Measurements from ENCODE around the gene GSE1.

Gene GSE1

DNA sequence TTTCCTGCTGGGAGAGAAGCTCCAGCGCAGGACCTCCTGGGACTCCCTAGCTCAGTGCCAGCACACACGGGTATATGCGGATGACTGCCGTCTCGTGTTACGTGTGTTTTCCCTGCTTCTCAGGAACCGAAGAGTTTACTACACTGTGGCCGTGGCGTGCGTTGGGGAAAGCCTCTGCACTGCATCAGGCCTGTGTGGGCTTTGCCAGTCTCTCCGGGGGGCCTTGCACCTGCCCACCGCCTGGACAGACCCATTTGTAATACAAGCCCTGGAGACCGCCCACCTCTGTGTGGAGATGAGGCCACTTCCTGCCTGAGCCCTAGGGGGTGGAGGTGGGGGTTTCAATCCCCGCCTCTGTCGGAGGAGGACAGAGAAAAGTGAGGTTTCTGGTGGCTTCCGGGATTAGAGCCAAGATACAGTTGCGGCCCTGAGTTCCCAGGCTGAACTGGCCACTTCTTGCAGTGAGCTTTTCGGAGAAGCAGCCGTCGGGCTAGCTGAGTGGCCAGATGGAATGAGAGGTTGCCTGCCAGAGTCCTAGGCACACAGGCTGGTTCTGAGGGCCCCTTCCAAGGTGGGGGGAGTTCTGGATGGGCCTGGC, 43.4 kb upstream of the GSE1 start:
- no peaks in the 10 kb centered on the region for H3K9me3 ChIP-seq
- H3K27me3 ChIP-seq = no peaks in the 10 kb centered on the region
- no peak overlapping the region for H3K4me3 ChIP-seq (ENCODE audit: low read depth in 1 of 2, low read length in 1 of 2)
- H3K27ac ChIP-seq = peak overlapping the region; percentile 6
- TF ChIP-seq, protein P1, sequence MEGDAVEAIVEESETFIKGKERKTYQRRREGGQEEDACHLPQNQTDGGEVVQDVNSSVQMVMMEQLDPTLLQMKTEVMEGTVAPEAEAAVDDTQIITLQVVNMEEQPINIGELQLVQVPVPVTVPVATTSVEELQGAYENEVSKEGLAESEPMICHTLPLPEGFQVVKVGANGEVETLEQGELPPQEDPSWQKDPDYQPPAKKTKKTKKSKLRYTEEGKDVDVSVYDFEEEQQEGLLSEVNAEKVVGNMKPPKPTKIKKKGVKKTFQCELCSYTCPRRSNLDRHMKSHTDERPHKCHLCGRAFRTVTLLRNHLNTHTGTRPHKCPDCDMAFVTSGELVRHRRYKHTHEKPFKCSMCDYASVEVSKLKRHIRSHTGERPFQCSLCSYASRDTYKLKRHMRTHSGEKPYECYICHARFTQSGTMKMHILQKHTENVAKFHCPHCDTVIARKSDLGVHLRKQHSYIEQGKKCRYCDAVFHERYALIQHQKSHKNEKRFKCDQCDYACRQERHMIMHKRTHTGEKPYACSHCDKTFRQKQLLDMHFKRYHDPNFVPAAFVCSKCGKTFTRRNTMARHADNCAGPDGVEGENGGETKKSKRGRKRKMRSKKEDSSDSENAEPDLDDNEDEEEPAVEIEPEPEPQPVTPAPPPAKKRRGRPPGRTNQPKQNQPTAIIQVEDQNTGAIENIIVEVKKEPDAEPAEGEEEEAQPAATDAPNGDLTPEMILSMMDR (IDR thresholded peaks at IDR 0.05) = no peak
- peaks cover 39 to 45% of the 10 kb centered on the region in 2 experiments for H3K4me1 ChIP-seq (ENCODE audit: control insufficient read depth in 1 of 2, insufficient read depth in 1 of 2, low read depth in 1 of 2, low read length in 1 of 2)
- H3K36me3 ChIP-seq = no peaks in the 10 kb centered on the region

DNA sequence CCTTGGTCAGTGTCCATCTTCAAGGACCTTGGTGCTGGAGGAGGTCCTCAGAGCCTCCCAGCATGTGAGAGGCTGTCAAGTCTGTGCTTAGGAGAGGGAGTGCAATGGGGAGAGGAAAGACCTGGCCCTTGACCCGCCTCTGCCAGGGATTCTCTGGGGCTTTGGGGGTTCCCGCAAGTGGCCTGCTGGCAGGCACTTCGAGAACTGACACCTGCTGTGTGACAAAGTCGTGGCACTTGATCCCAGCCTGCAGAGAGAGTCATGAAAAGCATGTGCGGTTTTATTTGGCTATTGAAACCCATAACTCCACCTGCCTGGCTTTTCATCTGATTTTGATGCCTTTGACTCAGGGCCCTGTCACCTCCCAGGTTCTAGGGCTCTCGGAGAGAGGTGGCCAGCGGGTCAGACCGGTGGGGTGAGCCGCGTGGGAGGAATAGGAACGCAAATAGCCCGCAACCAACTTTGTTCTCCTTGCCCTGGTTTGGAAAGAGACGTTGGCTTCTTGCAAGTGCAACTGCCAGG, 42.8 kb upstream of the GSE1 start:
- TF ChIP-seq, protein P1 (IDR thresholded peaks at IDR 0.05) = no peak
- Histone ChIP-seq H3K36me3 (no peaks in the 10 kb centered on the region), H3K4me1 (ENCODE audit: control insufficient read depth in 1 of 2, insufficient read depth in 1 of 2, low read depth in 1 of 2, low read length in 1 of 2) (peaks cover 39 to 45% of the 10 kb centered on the region in 2 experiments), H3K9me3 (no peaks in the 10 kb centered on the region), H3K27ac (peak overlapping the region; percentile 6), H3K27me3 (no peaks in the 10 kb centered on the region), H3K4me3 (ENCODE audit: low read depth in 1 of 2, low read length in 1 of 2) (peak overlapping the region in 1 of 2 experiments; percentile 20)

GRCh38 chr16:85570735-85571562, 42.2 kb upstream of the GSE1 start:
- peaks cover 39 to 45% of the 10 kb centered on the region in 2 experiments for H3K4me1 ChIP-seq (ENCODE audit: control insufficient read depth in 1 of 2, insufficient read depth in 1 of 2, low read depth in 1 of 2, low read length in 1 of 2)
- TF ChIP-seq, protein P1 (IDR thresholded peaks at IDR 0.05) = no peak
- H3K27me3 ChIP-seq = no peaks in the 10 kb centered on the region
- H3K9me3 ChIP-seq = no peaks in the 10 kb centered on the region
- H3K4me3 ChIP-seq (ENCODE audit: low read depth in 1 of 2, low read length in 1 of 2) = peak overlapping the region in 1 of 2 experiments; percentile 20
- H3K36me3 ChIP-seq = no peaks in the 10 kb centered on the region
- peak overlapping the region; percentile 26 for H3K27ac ChIP-seq

- Histone ChIP-seq H3K9me3 (no peaks in the 10 kb centered on the region), H3K36me3 (no peaks in the 10 kb centered on the region), H3K4me3 (ENCODE audit: low read depth in 1 of 2, low read length in 1 of 2) (peak overlapping the region in 1 of 2 experiments; percentile 20), H3K27me3 (no peaks in the 10 kb centered on the region), H3K27ac (peak overlapping the region; percentile 26), H3K4me1 (ENCODE audit: control insufficient read depth in 1 of 2, insufficient read depth in 1 of 2, low read depth in 1 of 2, low read length in 1 of 2) (peaks cover 39 to 45% of the 10 kb centered on the region in 2 experiments)
- TF ChIP-seq, protein P1 (IDR thresholded peaks at IDR 0.05) = no peak
Measured at GRCh38 chr16:85571563-85571812, 41.6 kb upstream of the GSE1 start.

- H3K9me3 ChIP-seq = no peaks in the 10 kb centered on the region
- H3K4me3 ChIP-seq (ENCODE audit: low read depth in 1 of 2, low read length in 1 of 2) = peak overlapping the region in 1 of 2 experiments; percentile 20
- H3K27ac ChIP-seq = peak overlapping the region; percentile 26
- no peaks in the 10 kb centered on the region for H3K36me3 ChIP-seq
- H3K4me1 ChIP-seq (ENCODE audit: control insufficient read depth in 1 of 2, insufficient read depth in 1 of 2, low read depth in 1 of 2, low read length in 1 of 2) = peaks cover 39 to 45% of the 10 kb centered on the region in 2 experiments
- TF ChIP-seq, protein P1 (IDR thresholded peaks at IDR 0.05) = no peak
- H3K27me3 ChIP-seq = no peaks in the 10 kb centered on the region
Measured at GRCh38 chr16:85571813-85572619, 41.1 kb upstream of the GSE1 start.

Measured in neutrophil (primary cell).